Stimulated activated CD4-positive, alpha-beta T cell treated with anti-CD3 and anti-CD28 coated beads, Interleukin-2, amount 100 ng/mL, for 4 hours (primary cell): ENCODE results near the gene TACR1.
"Not testable (repeated sequence)": the region's sequence is repeated elsewhere in the genome, so short reads cannot be mapped to it uniquely, and the experiment has no call there.

Experiments used
- DNase-seq: peaks from one replicate; pipeline ENCODE4 v3.0.0-alpha.2; 2020; ENCODE audit warnings: low read depth

TACR1 gene

DNA sequence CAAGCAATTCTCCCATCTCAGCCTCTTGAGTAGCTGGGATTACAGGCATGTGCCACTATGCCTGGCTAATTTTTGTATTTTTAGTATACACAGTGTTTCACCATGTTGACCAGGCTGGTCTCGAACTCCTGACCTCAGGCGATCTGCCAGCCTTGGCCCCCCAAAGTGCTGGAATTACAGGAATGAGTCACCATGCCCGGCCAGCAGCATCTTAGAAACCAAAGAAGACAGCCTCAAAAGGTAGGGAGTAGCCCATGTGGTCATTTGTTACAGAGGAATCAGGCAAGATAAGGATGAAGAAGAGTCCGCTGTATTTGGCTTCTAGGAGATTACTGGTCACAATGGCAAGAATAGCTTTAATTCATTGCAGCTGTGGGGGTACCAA, 53.1 kb downstream of the TACR1 start:
- DNase-seq: not testable (repeated sequence)

DNA sequence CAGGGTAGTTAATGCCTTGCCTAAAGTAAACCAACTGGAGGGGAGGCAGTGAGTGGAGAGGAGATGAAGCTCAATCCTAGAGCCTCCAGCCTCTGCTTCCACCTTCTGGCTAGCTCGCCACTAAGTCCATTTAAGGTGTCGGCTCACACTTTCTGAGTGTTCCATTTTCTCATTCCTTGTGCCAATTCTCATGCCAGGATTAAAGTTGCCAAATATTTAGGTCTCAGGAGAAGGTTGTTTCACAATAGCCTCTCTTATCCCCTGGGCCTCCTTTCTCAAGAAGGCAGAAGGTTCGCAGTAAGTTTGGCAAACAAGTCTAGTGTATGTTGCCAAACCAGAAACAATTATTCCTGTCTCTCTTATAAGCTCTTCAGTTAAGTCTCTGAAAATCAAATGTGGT, 57.2 kb downstream of the TACR1 start:
- no peak for DNase-seq

DNA sequence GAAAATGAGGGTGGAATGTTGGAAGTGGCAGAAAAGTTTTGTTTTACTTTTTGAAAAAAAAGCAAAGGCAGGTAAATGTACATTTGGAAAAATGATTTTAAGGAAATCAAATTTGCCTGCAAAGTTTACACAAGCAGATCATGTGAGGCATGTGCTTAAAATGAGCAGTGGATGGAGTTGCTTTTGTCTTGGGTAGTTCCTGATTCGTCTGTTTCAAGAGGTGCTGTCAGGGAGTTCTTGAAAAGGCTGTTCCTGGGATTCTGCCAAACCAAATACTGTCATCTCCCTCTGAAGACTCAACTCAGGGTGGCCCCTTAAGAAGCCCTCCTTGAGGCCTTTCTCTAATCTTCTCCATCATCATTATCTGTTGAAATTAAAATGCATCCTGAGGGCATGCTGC, 59.0 kb downstream of the TACR1 start:
- DNase-seq: no peak

- DNase-seq: no peak
Measured at GRCh38 chr2:75139171-75139570, 60.1 kb downstream of the TACR1 start.

- DNase-seq: no peak
Measured at GRCh38 chr2:75138528-75138927, 60.8 kb downstream of the TACR1 start.

DNA sequence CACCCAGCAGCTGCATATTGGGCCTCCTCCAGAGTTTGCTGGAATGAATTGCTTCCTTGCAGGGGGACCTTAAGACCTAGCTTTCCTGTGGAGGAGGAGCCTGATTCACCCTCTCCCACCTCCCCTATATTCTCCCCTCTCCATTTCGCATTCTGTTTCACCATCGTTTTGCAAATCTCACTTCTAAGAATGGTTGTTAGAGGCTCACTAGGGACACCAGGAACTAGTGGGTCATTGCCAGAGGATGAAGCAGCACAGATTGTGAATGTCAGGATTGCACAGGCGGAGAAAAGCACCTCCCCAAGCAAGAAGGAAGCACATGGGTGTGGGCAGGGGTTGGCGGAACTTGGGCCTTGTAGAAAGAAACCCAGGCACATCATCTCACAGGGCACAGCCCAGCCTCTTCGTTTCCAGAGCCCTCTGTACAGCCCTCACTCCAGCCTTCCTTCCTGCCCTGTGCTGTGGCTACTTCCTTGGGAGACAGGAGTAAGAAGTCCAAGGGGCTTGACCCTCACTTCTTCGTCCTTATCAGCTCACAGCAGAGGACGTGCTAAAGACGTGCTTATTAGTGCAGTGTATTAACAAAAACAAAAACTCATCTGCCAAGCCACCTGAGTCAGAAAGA, 63.4 kb downstream of the TACR1 start:
- DNase-seq: no peak

GRCh38 chr2:75134860-75135259, 64.5 kb downstream of the TACR1 start:
- no peak for DNase-seq

DNA sequence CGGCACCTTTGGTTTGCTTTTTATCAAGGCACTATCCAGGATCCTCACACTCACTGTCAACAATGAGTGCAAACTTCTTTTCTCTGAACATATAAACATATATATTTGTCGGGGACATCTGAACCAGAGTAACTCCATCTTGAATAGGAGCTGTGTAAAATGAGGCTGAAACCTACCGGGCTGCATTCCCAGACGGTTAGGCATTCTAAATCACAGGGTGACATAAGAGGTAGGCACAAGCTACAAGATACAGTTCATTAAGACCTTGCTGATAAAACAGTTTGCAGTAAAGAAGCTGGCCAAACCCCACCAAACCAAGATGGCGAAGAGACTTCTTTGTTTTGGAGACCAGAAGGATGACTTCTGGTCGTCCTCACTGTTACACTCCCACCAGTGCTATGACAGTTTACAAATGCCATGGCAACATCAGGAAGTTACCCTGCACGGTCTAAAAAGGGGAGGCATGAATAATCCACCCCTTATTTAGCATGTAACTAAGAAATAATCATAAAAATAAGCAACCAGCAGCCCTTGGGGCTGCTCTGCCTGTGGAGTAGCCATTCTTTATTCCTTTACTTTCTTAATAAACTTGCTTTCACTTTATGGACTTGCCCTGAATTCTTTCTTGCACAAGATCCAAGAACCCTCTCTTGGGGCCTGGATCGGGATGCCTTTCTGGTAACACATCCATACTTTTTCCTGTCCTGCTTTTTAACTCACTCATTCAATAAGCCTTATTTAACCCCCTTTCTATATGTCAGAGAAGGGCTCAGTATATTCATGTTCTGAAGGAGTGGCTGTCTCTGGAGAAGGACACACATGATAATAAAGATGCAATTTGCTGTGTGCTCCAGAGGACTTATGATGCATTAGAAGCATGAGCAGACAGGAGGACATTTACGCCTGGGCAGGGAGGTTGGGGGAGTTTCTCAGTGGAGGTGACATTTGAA, 65.4 kb downstream of the TACR1 start:
- no peak for DNase-seq

DNA sequence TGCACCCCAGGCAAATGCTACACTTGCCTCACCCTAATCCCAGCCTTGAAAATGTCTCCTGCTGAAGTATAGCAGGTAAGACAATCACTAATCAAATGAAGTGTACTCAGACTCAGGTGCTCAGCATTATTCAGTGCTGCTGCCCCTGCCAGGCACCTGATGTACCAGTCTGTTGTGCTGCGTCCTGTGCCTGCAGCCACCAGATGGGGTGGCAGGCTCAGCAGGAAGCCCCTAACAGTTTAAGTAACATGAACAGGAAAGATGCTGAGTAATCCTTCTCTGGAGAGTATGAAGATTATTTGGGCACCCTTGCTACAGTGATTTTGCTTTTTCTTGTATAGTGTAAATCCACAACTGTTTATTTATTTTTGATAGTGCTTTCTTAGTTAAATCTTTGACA, 69.1 kb downstream of the TACR1 start:
- no peak for DNase-seq

DNA sequence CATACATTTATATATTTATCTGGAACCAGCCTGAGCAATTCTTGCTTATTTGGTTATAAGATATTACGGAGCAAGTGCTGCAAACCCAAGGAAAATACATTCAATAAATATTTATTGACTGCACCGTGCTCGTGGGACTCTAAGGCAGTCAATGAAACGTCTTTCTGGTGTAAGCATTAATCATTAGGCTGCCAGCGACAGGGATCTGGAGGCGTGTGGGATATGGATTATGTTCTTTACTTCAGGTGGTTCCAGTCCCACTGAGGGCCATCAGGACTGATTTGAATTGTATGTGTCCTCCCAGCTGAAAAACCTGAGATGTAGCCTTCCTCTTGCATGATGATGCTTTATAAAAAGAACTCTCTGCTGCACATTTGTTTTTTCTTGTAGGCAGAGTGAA, 75.4 kb downstream of the TACR1 start:
- no peak for DNase-seq

DNA sequence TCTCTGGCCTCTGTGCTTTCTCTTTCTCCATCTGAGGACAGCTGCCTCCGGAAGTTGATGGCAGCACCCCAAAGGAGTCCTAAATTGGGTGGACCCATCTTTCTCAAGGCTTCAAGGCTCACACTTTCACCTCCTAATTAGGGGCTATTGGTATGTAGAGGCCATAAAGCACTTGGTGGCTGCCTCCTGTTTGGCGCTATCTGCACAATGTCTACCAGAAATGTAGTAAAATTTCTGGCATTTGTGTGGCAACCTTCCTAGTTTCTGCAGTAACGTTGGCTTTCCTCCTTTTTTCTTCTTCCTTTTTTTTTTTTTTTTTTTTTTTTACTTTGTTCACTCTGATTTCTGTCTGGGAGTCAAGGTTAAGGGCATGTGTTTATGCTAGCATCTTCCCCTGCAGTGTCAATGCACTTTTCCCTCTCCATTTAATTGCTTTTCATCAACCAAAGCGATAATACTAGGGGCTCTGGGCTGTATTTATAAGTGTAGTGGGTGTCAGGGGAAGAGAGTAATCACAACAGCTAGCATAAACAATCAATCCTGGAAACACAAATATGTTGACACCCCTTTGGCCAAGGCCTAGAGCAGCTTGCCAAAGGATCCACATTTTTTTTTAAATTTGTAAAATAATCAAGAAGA, 86.0 kb downstream of the TACR1 start:
- no peak for DNase-seq

DNA sequence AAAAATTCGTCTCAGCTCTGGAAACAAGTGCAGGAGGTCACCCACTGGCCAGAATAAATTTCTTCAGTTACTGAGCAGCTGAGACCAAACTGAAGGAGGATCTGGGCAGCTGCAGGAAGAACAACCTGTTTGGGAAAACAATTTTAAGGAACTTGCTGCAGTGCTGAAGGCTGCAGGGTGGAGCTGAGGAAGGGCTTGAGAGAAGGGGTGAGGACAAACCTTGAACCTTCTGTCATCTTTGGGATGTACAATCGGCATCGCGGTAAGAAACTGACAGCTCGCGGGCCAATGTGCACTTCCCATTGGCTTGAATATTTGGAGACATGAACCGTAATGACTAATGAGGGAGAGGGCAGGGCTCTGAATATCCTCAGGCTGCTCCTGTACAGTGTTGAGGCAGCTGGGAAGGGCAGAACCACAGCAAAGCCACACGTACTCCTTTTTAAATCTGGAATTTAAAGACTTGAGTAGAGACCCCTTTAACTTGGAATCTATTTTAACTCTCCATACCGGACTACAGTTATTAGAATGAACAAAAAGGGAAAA, 90.3 kb downstream of the TACR1 start:
- no peak for DNase-seq

- DNase-seq: no peak
Measured at GRCh38 chr2:75102011-75102410, 97.3 kb downstream of the TACR1 start.

DNA sequence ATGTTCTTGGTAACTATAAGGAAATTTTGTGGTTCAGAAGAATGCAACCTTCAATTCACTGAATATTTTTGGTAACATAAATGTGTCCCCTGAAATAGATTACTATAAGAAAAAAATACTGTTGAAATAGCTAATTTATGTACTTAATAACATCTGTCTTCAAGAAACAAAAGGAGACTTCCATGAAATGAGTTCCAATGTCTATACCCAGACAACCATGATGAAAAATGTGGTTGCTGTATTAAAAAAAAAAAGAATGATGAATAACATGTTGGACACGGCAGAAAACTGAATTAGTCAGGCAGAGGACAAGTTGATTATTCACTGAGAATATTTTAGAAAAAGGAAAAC, 98.5 kb downstream of the TACR1 start:
- DNase-seq: no peak

DNA sequence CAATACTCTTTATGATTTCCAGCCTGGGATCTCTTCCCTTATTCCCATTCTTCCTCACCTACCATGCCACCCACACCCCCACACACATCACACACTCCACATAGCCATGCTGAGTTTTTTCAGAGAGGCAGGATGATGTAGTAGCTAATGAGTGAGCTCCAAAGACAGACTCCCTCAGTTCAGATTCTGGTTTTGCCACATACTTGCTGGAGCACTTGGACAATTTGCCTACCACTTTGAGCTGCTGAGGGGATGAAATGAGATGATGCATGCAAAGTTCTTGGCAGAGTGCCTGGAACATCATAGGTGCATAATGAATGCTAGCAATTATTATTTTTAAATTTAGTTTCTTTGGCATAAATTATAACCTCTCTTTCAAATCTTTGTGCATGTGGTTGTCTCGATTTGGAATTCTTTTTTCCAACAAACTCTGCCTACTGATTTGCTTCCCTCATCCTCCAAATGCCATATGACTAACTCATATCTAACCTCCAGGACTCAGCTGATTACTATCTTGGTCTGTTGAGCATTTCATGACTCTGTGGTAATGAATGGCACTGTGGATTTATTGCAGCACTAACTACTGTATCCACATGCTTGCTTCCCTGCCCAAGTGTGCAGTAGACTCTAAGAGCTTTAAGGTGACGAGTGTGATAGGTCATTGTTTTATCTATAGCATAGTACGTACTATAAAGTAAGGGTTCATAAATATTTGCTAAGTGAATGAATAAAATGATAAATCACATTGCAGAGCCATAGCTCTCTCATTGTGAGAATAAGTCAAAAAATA, 99.1 kb downstream of the TACR1 start:
- no peak for DNase-seq

- no peak for DNase-seq
Measured at GRCh38 chr2:75099521-75099922, 99.8 kb downstream of the TACR1 start.

GRCh38 chr2:75098856-75099255, 100.5 kb downstream of the TACR1 start:
- no peak for DNase-seq

GRCh38 chr2:75097831-75098230, 101.5 kb downstream of the TACR1 start:
- DNase-seq: no peak

- no peak for DNase-seq
Measured at GRCh38 chr2:75094405-75094804, 104.9 kb downstream of the TACR1 start.

DNA sequence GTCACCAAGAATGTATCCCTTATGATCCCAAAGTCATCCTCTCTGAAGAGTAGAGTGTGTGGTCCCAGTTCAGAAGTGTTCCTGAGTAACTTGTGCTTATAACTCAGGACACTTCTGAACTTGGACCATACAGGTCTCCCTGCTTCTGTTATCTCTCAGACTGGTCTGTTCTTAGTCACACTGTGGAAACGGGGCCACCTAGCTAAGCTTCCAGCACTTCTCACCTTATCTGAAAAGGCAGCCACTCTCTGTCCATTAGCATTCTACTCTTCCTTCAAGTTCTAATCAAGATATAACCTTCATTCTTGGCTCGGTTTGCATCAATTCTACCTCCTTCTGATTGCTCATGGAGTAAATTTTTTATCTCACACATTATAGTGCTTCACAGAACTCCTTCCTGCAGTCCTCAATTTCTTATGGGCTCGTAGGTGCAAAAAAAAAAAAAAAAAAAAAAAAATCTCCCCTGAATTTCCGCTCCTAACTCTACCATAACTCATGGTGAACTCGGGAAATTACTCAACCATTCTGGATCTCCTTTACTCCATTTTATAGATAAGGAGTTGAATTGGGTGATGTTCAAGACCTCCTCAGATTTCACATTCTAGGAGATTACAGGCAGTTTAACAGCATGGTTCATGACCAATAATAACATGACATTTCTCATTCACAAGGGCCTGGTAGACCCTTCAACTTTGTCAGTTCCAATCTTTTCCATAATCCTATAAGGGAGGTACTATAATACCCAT, 108.4 kb downstream of the TACR1 start:
- no peak for DNase-seq

DNA sequence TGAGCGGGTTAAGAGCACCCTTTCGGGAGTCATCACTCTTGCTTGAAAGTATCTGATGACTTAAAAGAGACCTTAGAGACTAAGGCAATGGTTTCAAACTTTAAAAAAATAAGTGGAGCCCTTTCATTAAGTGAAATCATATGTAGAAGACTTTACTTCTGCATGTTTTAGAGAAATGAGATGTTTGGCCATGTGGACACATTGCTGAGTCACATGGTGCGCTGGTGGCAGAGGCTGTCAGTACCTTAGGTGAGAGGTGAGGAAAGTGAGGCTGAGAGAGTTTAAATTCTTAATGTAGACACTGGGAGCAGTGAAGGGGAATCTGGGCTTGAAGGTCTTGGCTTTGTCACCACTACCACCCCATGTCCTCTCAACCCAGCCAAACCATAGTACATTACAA, 109.8 kb downstream of the TACR1 start:
- DNase-seq: no peak
